Measurements from ENCODE around the gene ZNF106.

ZNF106 gene

DNA sequence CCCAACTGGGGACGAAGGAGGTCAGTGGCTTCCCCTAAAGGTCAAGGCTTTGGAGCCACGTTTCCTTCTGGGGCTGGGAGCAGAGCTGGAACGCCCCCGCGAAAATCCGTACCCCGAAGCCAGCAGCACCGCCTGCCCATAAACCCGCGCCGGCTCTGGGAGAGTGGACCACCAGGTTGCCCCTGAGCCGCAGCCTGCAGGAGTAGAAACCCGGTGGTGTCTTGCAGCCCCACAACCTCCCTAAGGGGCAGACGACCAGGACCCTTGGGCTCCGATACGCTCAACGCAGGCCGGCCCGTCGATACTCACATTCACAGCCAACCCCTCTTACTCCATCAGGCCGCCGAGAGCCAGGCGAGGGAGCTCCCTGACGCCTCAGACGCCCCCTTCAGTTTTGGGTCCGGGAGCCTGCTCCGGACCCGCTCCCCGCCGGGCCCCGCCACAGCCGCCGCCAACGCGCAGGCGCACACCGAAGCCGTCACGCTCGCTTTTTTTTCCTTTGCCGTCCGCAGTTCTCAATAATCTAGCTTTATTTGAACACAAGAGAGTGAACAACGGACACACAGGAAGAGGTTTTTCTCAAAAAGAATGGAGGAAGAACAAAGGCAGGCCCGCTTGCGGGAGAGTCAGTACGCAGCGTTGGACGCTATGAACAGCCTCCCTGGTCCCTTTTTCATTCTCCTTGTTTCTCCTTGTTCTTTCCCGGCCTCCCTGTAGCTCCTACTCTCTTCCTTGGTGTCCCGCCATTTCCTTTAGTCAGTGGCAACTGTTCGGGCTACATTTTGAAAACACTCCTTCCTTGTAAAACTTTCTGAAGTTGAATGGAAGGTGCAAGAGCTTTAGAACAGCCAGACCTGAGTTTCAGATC is at the start of gene ZNF106:
Gene ZNF106, minus strand, starts transcription at position 471 of the 868 bp plus-strand sequence. CDS start 18,852 bp downstream, outside the sequence.
- peak; percentile 59 for DNase-seq

DNA sequence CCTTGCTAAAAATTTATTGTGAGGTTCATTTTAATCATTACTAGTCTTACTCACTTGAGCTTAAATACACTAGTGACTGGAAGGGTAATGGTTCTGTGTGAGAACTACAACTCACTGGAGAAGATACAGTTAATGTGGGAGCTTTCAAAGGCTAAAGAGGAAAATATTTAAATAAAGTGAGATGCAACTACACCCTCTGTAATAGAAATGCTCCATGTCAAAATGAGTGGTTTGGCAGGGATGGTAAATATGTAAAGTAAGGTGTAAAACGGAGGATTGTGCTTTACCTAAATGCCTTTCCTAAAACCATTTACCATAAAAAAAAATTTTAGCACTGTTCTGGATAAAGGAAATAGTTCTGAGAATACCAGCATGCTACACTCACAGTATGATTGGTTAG is 42.3 kb upstream of the ZNF106 start:
- no peak for DNase-seq

GRCh38 chr15:42528970-42529369 is 38.0 kb upstream of the ZNF106 start:
- DNase-seq, result no peak

DNA sequence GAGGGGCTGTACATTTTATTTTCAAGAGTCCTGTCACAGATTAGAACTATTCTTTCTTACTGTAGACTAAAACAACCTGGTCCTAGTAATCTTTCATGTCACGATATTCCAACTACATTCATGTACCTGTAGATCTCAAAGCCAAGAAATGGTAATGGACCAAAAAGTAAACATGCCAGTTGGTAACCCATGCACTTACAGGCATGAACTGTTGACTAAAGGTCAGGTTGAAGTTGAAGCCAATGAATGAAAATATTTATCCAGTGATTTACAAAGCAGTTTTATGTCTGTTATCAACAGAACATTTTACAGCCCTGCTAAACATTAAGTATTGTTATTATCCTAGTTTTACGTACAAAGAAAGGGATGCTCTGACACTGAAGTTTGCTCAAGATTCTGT is 32.4 kb upstream of the ZNF106 start:
- peak; percentile 23 for DNase-seq

GRCh38 chr15:42511007-42511391 is 20.1 kb upstream of the ZNF106 start:
- DNase-seq, result no peak

GRCh38 chr15:42510258-42511006 is 19.5 kb upstream of the ZNF106 start:
- DNase-seq, result no peak

- DNase-seq, result no peak
These were observed 17.3 kb upstream of the ZNF106 start for GRCh38 chr15:42508263-42508690.

- DNase-seq, result no peak
These were observed 16.6 kb upstream of the ZNF106 start for GRCh38 chr15:42507514-42507913.

DNA sequence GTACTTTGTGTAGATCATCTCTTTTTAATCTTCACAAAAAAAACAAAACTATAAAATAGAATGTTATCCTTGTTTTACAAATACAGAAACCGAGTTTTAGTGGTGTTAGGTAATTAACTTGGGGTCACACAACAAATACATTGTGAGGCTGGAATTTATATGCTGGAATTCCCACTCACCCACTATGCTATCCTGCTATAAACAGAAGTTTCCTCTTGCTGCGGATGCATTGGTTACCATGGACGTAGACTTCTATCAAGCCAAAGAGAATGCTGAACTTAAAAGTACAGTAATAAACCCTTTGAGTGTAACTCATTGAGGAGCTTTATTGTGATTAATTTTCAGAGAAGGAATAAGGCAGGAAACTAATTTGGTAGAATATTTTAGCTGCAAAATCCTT is 13.7 kb upstream of the ZNF106 start:
- DNase-seq, result no peak

- no peak for DNase-seq
These were observed 12.9 kb upstream of the ZNF106 start for GRCh38 chr15:42503825-42504224.

GRCh38 chr15:42502477-42502876 is 11.5 kb upstream of the ZNF106 start:
- no peak for DNase-seq

GRCh38 chr15:42499858-42500609 is 9.1 kb upstream of the ZNF106 start:
- no peak for DNase-seq

- DNase-seq, result no peak
These were observed 7.5 kb upstream of the ZNF106 start for GRCh38 chr15:42498212-42499068.

DNA sequence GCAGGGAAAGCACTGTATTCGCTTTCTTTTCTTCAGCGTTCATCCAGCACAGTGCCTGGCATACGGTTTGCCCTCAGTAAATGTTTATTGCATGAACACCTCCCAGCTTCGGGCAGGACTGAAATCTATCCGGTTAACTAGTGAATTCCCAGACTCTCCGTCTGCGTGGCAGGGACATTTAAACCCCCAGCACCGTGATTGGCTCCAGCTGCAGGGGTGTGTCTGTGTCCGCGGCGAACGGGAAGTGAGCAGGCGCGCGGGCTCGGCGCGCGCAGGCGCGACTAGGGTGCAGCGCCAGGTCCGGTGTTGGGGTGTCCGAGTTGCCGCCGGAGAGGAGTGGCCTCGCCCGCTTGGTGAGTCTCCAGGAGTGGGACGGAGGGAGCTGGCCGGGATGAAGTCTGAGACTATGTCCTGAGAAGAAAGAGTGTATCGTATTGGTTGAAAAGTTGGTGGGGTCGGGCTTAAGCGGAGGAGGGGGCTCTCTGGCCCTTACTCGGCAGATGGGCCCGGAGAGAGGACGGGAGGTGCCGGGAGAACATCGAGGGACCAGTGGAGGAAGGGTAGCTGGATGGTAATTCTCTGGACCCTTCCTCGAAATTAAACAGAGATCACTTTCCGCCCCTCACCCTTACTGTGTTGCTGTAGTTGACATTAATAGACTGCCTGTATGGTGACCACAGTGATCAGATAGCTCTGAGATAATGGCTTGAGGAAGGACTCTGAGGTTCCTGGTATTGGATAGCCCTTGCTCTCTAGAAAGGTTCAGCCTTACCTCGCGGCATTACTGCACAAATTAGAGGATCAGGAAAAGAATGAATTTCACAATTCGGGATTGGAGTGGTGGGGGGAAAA is 4.6 kb upstream of the ZNF106 start, which contains the start of gene SNAP23:
Gene SNAP23, plus strand, starts transcription at position 274 of the 852 bp plus-strand sequence. CDS start 16,213 bp downstream, outside the sequence.
- peak; percentile 39 for DNase-seq

DNA sequence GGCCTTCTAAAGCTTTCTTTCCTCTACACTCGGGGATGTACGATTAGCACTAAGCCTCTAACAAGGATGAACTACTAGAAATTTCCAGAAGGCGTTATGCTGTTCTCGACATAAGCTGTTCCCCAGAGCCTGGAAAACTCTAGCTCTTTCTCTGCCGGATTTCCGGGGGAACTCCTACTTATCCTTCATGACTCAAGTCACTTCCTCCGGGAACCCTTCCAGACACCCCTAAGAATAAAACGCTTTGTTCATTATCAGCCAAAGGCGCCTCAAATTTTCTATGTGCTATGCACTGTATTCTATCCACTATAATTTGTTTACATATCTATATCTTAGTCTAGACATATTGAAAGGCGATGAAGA is 4.0 kb upstream of the ZNF106 start:
- DNase-seq, result no peak

- DNase-seq, result no peak
These were observed 2.7 kb upstream of the ZNF106 start for GRCh38 chr15:42493679-42494078.

GRCh38 chr15:42491539-42492225 is 741 bp upstream of the ZNF106 start:
- DNase-seq, result no peak

- no peak for DNase-seq
These were observed 660 bp downstream of the ZNF106 start for GRCh38 chr15:42490291-42490670.

DNA sequence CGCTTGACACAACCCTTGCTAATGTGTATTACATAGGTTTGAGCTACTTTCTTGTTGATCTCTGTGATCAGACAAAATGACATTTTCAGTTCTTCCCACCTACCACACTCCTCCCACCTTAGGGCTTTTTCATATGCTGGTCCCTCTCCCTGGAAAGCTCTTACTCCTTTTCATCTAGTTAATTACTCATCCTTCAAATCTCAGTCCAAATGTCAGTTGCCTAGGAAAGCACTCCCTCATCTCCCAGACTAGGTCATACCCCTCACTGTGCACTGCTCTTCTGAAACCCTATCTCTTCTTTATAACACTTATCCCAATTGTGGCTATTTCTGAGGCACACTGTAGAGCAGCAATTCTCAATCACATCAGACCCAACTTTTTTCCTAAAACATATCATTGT is 7.3 kb downstream of the ZNF106 start:
- DNase-seq, result no peak

DNA sequence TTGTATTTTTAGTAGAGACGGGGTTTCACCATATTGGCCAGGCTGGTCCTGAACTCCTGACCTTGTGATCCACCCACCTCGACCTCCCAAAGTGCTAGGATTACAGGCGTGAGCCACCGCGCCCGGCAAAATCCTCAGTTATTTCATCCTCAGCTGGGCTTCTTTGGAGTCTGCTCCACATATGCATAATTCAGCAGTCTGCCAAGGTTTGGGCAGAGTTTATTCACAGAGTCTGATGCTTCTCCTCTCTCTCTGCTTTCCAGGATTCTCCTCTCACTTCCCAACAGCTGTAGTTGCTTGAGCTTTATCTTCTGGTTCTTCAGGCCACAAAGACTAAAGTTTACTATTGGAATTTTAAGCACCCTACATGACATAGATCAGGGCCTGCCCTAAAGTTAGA is 8.2 kb downstream of the ZNF106 start:
- no peak for DNase-seq

- no peak for DNase-seq
These were observed 16.1 kb downstream of the ZNF106 start for GRCh38 chr15:42474827-42475226.

Measured in DMS79 (cell line).